Colonic mucosa (tissue), 4 donors: ENCODE measurements around the gene EXOC4. TPM values are rescaled to one million over a fixed set of nuclear protein-coding genes. Genes with fewer than 3 reads are reported as not detected.

Source experiments
- DNase-seq: peaks from one replicate; pipeline ENCODE4 v3.0.0-alpha.2; 2020
- H3K27ac ChIP-seq: fragments of 200-600 bp; one replicate; pipeline ENCODE4 v1.8.0; 2021
- H3K27me3 ChIP-seq: fragments of 200-600 bp; one replicate; pipeline ENCODE4 v1.8.0; 2021
- H3K36me3 ChIP-seq: fragments of 200-600 bp; one replicate; pipeline ENCODE4 v1.8.0; 2021
- H3K4me1 ChIP-seq: fragments of 200-600 bp; one replicate; pipeline ENCODE4 v1.8.0; 2021; ENCODE audit warnings: mild to moderate bottlenecking
- H3K4me3 ChIP-seq: fragments of 200-600 bp; one replicate; pipeline ENCODE4 v1.8.0; 2021
- H3K9ac ChIP-seq, 2 donors: one replicate each; pipeline ENCODE4 v1.7.0; 2013; ENCODE audit warnings: control low read depth in 2 of 2, low read depth in 2 of 2, low read length in 2 of 2
- H3K9me3 ChIP-seq: fragments of 200-600 bp; one replicate; pipeline ENCODE4 v1.8.0; 2021
- intact Hi-C: fragments of 100-400 bp; cut with DNase I; formaldehyde crosslinking; loops from one replicate; pipeline ENCODE4 v1.14.1; 2022
- total RNA-seq, 2 donors: library from RNA; stranded (reverse); fragmentation: NEBNext Ultra II Directional in 1 of 2; extraction: Animal tissue kit (Norgen Biotek cat#: 25700) in 1 of 2; gene quantifications; one replicate each; pipeline ENCODE4 v1.2.1, GENCODE V29; 2021
- TF ChIP-seq, protein P1 (sequence below): fragments of 200-600 bp; IDR thresholded peaks from one replicate; pipeline ENCODE4 v1.8.0; 2022; ENCODE audit warnings: antibody characterized with exemption, mild to moderate bottlenecking
- donor health status: healthy.
- donor health status: DM: no; HTN: no; CAD: no.
- donor health status: DM: no; HTN: no; CAD: no.

Gene EXOC4
- total RNA-seq, 2 donors from 2014 or later: 61.1 to 73.3 TPM

DNA sequence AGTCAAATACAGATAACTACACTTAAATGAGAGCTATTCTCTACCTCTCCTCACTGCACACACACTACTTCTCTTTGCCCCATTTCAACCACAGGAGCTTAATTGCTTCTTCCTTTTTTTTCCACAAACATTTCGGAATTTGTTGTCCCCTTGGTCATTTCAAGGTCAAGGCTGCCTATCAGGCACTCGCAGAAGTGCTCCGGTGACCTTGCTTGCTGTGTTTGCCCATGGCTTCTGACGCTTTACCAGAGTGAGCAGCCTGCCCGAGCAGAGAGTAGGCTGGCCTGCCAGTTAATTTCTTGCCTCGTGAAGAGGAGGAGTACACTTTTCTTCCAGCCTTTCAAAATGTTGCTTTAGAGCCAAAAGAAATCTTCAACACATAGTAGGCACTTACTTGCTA is 577.2 kb downstream of the EXOC4 start:
- no peak overlapping the region for H3K27ac ChIP-seq
- DNase-seq: no peak
- no peaks in the 10 kb centered on the region for H3K36me3 ChIP-seq
- no peak overlapping the region for H3K9ac ChIP-seq
- no peaks in the 10 kb centered on the region for H3K9me3 ChIP-seq
- no peaks in the 10 kb centered on the region for H3K27me3 ChIP-seq
- H3K4me3 ChIP-seq: no peak overlapping the region
- intact Hi-C loops: no loop called here
- TF ChIP-seq, protein P1, sequence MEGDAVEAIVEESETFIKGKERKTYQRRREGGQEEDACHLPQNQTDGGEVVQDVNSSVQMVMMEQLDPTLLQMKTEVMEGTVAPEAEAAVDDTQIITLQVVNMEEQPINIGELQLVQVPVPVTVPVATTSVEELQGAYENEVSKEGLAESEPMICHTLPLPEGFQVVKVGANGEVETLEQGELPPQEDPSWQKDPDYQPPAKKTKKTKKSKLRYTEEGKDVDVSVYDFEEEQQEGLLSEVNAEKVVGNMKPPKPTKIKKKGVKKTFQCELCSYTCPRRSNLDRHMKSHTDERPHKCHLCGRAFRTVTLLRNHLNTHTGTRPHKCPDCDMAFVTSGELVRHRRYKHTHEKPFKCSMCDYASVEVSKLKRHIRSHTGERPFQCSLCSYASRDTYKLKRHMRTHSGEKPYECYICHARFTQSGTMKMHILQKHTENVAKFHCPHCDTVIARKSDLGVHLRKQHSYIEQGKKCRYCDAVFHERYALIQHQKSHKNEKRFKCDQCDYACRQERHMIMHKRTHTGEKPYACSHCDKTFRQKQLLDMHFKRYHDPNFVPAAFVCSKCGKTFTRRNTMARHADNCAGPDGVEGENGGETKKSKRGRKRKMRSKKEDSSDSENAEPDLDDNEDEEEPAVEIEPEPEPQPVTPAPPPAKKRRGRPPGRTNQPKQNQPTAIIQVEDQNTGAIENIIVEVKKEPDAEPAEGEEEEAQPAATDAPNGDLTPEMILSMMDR: no peak
- H3K4me1 ChIP-seq: no peaks in the 10 kb centered on the region

DNA sequence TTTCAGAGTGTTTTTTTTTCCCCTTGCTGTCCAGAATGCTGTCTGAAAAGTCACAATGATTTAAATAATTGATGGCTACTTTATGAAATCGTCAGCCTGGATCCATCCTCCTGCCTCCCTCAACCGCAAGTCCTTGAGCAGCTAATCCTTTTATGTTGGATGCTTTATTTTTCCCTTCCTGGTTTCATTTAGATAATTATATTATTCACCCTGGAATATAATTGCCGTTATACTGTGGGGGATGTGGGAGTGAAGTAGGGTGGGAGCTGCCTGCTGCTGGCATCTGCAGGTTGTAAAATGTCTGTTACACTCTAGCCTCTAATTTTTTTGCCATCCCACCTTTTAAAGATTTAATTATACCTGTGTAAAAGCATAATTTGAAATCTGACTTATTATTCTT is 583.8 kb downstream of the EXOC4 start:
- DNase-seq: no peak
- H3K27ac ChIP-seq: no peak overlapping the region
- intact Hi-C loops: no loop called here
- H3K9me3 ChIP-seq: no peaks in the 10 kb centered on the region
- no peaks in the 10 kb centered on the region for H3K4me1 ChIP-seq
- no peak overlapping the region for H3K4me3 ChIP-seq
- no peaks in the 10 kb centered on the region for H3K36me3 ChIP-seq
- TF ChIP-seq, protein P1: no peak
- no peak overlapping the region for H3K9ac ChIP-seq
- H3K27me3 ChIP-seq: no peaks in the 10 kb centered on the region

DNA sequence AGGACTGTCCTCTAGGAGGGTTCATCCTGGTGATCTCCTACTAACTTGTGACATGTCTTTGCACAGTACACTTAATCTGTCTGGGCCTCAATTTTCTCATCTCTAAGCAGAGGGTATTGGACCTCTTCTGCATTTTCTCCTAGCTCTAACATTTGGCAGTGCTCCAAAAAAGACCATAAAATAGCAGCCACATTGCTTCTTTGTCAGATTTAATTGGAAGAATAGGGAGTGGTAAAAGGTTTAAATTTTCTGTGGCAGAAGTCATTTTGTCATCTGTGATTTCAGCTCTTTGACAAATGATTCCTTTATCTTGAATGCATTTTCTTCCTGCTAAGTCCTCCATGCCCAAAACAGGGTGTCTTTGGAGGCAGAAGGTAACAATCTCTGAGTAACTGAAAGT is 584.3 kb downstream of the EXOC4 start:
- no peak for DNase-seq
- TF ChIP-seq, protein P1: no peak
- no peaks in the 10 kb centered on the region for H3K36me3 ChIP-seq
- H3K4me3 ChIP-seq: no peak overlapping the region
- no peaks in the 10 kb centered on the region for H3K9me3 ChIP-seq
- no peaks in the 10 kb centered on the region for H3K4me1 ChIP-seq
- intact Hi-C loops: no loop called here
- H3K9ac ChIP-seq: no peak overlapping the region
- H3K27ac ChIP-seq: no peak overlapping the region
- no peaks in the 10 kb centered on the region for H3K27me3 ChIP-seq

DNA sequence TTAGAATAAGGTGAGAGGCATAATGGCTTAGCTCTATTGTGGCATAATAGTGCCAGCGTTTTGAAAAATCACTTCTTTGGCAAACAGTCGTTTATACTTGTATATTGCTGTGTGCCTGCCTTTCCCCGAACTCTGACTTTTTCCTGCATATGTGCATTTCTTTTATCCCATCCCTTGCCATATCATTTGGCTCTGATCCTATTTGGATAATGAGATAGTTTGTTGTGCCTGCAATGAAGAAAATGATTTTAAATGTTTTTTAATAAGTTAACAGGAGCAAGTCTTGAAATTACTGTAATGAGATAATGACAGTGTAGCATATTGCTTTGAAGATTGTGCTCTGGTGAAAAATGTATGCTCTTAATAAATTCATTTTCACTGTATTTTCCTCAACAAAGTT is 586.2 kb downstream of the EXOC4 start:
- Histone ChIP-seq H3K27ac (no peak overlapping the region), H3K9me3 (no peaks in the 10 kb centered on the region), H3K9ac (no peak overlapping the region), H3K36me3 (no peaks in the 10 kb centered on the region), H3K4me1 (no peaks in the 10 kb centered on the region), H3K4me3 (no peak overlapping the region), H3K27me3 (no peaks in the 10 kb centered on the region)
- TF ChIP-seq, protein P1: no peak
- intact Hi-C loops: no loop called here
- no peak for DNase-seq

DNA sequence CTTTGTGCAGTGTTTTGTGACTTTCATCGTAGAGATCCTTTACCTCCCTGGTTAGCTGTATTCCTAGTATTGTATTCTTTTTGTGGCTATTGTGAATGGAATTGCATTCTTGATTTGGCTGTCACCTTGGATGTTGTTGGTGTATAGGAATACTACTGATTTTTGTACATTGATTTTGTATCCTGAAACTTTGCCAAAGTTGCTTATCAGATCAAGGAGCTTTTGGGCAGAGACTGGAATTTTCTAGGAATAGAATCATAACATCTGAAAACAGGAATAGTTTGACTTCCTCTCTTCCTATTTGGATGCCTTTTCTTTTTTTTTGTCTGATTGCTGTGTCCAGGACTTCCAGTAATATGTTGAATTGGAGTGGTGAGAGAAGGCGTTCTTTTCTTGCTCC is 590.5 kb downstream of the EXOC4 start:
- no peak for DNase-seq
- H3K27me3 ChIP-seq: no peaks in the 10 kb centered on the region
- H3K27ac ChIP-seq: no peak overlapping the region
- H3K9ac ChIP-seq: no peak overlapping the region
- no peaks in the 10 kb centered on the region for H3K9me3 ChIP-seq
- H3K36me3 ChIP-seq: no peaks in the 10 kb centered on the region
- no peak overlapping the region for H3K4me3 ChIP-seq
- no peaks in the 10 kb centered on the region for H3K4me1 ChIP-seq
- intact Hi-C loops: no loop called here
- TF ChIP-seq, protein P1: no peak

DNA sequence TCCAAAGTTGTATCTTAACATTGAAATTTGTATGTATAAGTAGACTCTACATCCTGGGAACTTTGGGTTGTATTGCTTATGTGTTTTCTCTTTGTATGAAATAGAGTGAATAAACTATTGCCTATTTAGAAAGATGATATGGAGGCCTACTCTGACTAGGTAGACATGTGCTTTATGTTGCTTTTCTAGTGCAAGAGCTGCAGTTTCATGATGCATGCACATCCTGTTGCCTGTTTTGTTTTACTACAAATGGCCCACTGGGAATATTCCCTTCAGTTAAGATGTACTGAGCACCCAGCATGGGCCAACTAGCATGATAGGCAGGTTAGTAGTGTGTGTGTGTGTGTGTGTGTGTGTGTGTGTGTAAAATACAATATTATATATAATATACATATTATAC is 592.1 kb downstream of the EXOC4 start:
- H3K4me1 ChIP-seq: no peaks in the 10 kb centered on the region
- intact Hi-C loops: no loop called here
- H3K9ac ChIP-seq: no peak overlapping the region
- TF ChIP-seq, protein P1: no peak
- H3K36me3 ChIP-seq: no peaks in the 10 kb centered on the region
- H3K4me3 ChIP-seq: no peak overlapping the region
- DNase-seq: no peak
- no peak overlapping the region for H3K27ac ChIP-seq
- no peaks in the 10 kb centered on the region for H3K27me3 ChIP-seq
- no peaks in the 10 kb centered on the region for H3K9me3 ChIP-seq
